CD4-positive, alpha-beta T cell treated with Interleukin-17A for 4 hours (primary cell): ENCODE results near the gene COL5A1.
"Not testable (repeated sequence)": the region's sequence is repeated elsewhere in the genome, so short reads cannot be mapped to it uniquely, and the experiment has no call there.

Experiments
- DNase-seq: peaks from one replicate; pipeline ENCODE4 v3.0.0-alpha.2; 2020; ENCODE audit warnings: mixed read lengths

Gene COL5A1

DNA sequence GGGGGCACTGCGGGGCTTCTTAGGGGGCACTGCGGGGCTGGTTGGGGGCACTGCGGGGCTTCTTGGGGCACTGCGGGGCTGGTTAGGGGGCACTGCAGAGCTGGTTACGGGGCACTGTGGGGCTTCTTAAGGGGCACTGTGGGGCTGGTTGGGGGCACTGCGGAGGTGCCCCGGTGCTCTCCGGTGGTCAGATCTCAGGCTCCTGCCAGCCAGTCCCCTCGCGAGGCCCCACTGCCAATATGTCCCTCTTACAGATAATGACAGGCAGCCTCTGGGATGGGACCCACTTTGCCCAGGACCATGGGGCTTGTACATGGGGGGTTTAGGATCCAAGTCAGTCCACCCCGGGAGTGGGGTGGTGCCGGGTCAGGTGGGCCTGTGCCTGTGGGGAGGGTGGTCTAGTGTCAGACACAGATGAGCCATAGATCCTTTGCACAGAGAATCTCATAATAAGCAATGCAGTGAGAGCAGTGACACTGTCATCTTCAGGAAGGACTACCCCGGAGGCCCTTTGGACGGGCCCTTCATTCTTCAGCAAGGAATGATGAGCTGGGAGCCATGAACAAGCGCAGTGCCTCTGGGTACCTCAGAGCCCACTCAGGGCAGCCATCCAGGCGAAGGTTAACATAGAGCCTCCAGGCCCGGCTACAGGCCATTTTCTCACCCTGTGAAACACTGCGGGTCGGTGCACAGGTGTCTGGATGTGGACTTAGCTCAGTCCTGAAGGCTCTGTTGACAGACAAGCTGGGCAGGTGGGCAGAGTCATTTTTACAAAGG is 38.2 kb downstream of the COL5A1 start:
- no peak for DNase-seq

DNA sequence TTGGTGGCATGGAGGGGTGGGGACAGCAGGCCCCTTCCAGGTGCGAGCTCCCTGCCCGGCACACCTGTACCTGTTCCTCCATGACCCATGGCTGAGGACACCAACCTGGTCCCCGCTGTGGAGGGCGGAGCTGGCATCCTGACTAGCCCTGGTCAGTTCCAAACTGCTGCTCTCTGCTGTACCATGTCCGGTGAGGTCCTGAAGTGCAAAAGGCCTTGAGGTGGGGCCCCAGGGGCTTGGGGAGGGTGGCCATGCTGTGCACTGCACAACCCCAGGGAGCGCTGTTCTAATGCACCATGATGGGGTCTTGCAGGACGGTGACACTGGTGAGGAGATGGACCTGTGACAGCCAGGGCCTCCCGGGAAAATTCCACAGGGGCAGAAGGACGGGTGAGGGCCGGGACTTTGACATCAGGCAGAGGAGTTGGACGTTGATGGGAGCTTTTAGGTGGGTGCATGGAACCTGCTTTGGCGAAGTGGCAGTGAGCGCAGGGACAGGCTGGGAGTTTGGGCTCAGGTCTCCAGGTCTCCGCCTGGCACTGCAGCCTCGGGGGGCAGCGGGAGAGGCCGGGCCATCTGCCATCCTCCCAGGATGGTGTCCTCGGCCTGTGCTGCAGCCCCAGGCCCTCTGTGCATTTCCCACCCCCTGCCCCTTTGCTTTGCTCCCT is 38.9 kb downstream of the COL5A1 start:
- no peak for DNase-seq

DNA sequence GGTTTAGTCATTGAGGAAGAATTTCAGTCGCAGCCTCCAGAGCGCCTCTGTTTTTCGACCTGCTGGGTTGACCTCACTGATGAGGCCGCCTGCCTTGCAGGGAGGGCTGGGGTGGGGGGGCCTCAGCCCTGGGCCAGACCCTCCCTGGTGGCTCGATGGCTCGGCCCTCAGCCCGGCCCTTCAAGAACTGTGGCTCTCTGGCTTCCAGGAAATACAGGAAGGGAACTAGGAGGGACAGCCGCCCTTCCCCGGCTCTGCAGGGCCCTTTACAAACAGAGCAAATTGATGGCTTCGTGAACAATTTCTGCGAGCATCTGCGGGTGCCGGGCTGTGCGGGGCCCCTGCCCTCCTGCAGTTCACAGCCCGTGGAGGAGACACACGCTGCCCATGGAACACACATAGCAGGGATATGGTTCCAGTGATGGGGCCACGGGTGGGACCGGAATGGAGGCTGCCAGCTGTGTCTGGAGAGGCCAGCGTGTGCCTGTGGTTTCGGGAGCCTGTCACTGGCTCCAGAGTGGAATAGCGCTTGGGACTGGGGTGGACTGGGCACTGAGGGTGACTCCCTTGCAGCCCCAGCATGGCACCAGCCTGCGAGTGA is 39.6 kb downstream of the COL5A1 start:
- DNase-seq: no peak

DNA sequence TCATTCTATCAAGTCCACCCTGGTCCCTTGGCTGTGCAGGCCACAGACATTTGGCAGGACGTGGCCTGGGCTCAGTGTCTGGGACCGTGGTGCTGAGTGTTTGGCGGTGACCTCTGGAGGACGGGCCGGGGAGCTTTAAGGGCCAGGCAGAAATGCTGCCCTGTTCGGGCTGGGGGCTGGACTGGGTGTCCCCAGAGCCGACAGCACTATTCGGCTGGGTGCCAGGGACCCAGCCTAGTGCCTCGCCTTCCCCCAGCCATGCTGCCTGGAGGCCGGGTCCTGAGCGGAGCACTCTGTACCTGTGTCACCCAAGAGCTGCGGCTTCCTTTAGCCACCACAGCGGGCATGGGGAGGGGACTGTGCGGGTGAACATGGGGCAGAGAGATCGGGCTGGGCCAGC is 40.4 kb downstream of the COL5A1 start:
- DNase-seq: no peak

DNA sequence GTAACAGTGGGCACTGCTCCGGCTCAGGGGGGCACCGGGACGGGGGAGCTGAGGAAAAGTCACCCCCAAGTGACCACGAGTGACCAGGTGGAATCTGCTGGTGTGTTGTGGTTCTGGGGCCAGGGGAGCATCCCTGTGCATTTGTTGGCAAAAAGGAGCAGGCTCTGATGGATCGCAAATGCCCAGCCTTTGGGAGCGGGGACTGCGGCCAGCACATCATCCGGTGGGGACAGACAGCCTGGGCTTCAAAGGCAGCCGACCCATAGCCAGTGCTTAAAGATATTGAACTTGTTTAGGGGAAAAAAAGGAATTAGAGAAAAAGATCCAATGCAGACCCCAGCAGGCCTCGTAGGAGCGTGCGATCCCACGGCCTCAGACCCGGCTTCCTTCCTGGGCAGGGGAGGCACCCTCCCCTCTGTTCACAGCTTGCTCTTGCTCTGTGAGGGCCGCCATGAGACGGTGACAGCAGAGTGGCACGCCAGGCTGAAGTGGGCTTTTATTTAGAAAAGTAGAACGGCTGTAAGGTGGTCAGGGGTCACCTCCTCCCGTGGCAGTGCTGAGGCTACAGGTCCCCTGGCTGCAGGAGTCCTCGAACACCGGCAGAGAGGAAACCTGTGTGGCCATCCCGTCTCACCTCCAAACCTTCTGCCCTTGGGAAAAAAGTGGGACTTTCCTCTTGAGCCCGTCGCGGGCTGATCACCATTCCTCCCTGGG is 41.2 kb downstream of the COL5A1 start:
- no peak for DNase-seq

DNA sequence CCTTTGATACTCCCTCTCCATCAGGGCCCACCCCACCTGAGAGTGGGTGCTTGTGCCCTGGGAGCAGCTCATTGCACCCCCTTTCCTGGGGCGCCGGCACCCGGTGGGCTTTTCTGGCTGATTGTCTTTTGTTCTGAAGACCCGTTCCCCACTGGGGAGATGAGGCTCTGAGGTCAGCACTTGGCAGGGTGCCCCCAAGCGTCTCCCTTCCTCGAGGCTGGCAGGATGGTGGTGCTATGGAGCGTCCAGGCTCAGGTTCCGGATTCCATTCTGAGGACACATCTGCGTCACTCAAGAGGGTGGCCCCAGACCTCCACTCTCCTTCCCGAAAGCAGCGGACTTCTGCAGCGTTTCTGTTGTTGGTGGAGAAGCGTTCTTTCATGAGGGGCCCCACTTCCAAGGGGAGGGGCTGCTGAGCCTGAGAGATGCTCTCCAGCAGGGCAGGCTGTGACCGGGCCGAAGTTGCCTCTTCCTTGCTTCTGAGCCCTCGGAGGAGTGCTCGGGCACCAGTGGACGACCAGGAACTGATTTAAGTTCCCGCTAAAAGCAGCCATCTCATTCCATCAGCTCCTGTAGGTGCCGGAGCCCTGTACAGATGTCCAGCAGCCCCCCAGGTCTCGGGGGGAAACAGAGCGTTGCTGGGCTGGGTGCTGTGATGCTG is 42.2 kb downstream of the COL5A1 start:
- no peak for DNase-seq

DNA sequence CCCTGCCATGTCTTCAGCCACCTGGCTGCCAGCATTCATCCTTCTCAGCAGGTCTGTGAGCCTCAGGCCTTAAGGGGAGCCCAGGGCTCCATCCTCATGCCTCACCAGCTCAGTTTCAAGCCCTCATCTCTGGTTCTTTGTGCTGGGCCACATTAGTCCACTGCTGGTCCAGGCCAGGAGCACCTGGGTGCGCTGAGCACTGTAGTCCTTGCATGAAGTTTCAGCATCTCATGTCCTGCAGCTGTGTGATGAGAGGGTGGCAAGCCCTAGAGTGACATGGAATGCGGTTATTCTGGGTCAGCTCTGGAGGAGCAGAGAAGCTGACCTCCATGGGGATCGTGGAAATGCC is 42.7 kb downstream of the COL5A1 start:
- no peak for DNase-seq

DNA sequence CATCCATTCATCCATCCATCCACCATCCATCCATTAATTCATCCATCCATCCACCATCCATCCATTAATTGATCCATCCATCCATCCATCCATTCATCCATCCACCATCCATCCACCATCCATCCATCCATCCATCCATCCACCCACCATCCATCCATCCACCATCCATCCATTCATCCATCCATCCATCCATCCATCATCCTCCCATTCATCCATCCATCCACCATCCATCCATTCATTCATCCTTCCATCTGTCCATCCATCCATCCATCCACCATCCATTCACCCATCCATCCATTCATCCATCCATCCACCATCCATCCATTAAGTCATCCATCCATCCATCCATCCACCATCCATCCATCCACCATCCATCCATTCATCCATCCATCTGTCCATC is 43.3 kb downstream of the COL5A1 start:
- not testable (repeated sequence) for DNase-seq

DNA sequence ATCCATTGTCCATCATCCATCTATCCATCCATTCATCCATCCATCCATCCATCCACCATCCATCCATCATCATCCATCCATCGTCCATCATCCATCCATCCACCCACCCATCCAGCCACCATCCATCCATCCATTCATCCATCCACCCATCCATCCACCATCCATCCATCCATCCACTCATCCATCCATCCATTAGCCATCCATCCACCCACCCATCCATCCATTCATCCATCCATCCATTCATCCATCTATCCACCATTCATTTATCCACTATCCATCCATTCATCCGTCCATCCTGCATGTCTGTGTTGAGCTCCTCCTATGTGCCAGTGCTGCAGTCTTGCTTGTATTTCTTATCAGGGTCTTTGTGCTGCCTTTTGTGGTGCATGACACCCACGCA is 44.2 kb downstream of the COL5A1 start:
- no peak for DNase-seq

DNA sequence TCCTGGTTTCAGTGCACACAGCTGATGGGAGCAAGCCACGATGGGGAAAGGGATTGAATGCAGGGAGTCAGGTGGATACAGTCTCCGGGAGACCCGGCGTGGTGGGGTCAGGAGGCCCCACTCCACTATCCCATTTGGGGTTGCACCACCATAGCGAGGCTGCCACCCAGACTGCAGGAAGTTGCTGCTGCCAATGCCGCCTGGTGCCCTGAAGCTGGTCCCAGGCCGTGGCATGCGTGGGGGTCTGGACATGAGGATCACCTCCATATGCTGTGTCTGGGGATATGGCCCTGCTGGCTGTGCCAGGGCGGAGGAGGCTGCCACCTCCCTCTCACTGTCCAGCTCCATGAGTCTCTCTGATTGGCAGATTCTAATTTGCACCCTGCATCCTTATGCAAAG is 45.3 kb downstream of the COL5A1 start:
- no peak for DNase-seq

DNA sequence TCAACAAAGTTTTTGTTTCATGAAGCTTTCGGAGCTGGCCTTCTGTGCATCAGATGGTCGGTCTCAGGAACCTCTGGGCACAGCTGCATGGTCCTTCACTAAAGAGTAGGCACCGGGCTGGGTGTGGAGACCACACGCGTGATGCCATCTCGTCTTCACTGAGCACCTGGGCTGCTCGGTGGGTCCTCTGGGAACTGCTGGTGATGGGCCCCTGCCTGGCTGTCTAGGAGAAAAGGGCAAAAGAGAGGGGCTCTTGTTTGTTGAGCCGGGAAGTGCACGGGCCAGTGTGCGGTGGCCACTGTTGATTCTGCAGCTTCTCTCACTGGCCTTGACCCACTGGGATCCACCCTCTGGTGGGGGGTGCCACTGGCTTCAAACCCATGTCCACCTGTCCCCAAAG is 46.0 kb downstream of the COL5A1 start:
- DNase-seq: no peak

DNA sequence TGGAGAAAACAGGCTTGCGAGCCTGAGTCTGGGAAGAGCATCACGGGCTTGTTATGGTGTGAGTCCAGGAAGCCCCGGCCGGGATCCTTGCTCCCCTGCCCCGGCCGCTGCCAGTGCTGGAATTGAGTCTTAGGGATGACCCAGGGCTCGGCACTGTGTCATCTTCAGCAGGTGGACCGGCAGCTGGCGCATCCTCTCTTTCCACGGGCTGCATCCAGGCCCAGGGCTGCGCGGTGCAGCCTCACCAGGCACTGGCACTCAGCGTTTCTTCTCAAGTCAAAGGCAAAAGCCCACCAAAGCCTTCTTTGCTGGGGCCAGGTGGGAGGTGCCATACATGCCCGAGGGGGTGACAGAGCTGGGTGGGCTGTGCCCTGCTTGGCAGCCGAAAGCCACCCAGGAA is 46.6 kb downstream of the COL5A1 start:
- DNase-seq: no peak

DNA sequence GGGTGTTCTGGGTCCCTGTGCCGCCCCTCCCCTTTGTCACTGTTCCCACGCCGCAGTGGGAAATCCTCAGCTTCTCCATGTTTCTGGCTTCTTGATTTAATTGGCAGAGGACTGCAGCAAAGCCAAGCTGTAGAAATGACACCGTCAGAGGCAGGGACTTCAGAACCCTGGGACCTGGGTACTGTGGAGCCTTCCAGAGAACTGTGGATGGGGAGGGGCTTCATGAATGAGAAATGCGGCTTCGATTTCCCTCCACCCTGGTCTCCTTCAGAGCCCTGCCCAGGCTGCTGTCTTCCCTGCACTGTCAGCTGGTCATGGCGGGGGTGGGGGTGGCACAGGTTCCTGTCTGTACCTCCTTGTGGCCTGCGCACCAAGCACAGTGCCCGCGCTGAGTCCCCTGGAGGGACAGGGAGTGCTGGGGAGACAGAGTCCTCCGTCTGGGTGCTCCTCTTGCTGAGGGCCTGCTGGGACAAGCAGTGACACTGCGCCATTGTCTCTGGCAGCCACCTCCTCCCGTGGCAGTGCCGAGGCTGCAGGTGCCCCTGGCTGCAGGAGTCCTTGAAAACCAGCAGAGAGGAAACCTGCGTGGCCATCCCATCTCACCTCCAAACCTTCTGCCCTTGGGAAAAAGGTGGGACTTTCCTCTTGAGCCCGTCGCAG is 47.2 kb downstream of the COL5A1 start:
- no peak for DNase-seq

DNA sequence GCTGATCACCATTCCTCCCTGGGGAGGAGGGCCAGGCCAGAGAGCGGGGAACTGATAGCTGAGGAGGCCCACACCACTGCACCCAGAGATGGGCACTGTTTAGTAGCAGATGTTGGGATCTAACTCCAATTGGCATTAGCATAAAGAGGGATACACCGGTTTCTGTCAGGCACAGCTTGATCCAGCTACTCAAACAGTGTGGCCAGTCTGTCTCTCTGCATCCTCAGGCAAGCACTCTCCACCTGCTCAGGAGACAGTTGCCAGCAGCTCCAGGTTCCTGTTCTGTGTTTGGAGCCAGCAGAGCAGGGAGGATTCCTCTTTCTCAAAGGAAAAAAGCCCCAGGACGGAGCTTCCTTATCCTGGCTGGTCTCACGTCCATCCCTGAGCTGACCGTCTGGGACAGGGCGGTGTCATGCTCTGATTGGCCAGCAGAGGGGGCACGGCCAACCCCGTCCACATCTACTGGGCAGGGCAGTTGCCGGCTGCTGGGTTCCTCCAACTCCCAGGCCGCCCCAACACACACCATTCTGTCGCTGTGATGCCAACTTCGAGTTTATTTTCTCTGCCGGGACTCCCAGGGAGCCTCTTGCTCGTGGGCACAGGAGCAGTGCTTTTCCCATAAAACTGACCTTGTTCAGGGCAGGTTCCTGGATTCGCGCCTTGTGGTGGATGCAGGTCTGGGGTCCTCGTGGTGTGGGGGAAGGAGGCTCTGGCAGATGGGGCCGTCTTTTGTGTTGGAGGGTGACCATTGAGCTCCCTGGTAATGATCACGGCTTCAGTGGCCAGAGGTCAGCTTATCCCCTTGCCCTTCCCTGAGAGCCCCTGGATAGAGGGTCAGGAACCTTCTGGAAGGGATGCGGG is 47.9 kb downstream of the COL5A1 start:
- peak; percentile 10 for DNase-seq

DNA sequence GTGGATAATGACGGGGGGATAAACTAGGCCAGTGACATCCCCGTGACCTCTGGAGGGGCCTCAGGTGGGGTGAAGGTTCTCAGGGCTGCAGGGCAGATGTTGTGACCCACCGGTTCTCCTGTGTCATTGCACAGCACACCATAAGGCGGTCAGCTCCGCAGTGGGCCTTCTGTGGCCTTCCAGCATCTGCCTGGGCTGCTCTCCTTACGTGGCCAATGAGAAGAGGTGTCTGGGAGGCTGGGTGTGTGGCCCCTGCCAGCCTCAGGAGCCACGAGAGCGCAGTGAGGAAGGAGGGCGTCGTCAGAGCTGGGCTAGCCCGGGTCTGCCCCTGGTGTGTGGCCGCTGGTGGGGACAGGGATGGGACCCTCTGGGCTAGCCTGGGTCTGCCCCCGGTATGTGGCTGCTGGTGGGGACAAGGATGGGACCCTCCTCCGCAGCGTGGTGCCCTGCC is 48.7 kb downstream of the COL5A1 start:
- DNase-seq: no peak

DNA sequence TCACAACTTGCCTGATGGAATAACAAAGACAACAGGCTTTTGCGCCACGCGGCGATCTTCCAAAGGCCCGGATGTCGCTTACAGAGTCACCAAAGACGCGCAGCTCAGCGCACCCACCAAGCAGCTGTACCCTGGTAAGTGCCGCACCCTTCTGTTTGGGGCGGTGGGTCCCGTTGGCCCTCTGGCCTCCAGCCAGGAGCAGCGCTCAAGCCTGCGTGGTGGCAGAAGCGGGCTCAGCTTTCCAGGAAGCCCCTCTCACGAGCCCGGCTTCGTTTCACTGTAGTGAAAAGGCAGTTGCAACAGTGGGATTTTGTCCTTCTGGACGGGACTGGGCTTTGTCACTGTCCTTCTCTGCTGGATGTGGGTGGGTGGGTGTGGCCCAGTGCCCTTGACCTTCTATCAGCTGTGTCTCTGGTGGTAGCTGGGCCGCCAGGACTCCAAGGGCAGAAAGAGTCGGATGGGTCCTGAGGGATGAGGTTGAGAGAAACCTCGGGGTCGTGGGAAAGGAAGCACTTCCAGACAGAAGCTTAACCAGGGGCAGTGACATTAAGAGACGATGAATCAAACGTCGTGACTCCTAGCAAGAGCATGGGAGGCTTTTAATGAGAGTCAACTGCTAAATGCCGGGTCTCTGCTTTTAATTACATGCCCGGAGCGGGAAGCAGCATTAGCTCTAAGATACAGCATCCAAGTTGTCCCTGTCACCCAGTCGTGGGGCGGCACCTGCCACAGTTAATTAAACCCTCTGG is 49.5 kb downstream of the COL5A1 start:
- DNase-seq: no peak

DNA sequence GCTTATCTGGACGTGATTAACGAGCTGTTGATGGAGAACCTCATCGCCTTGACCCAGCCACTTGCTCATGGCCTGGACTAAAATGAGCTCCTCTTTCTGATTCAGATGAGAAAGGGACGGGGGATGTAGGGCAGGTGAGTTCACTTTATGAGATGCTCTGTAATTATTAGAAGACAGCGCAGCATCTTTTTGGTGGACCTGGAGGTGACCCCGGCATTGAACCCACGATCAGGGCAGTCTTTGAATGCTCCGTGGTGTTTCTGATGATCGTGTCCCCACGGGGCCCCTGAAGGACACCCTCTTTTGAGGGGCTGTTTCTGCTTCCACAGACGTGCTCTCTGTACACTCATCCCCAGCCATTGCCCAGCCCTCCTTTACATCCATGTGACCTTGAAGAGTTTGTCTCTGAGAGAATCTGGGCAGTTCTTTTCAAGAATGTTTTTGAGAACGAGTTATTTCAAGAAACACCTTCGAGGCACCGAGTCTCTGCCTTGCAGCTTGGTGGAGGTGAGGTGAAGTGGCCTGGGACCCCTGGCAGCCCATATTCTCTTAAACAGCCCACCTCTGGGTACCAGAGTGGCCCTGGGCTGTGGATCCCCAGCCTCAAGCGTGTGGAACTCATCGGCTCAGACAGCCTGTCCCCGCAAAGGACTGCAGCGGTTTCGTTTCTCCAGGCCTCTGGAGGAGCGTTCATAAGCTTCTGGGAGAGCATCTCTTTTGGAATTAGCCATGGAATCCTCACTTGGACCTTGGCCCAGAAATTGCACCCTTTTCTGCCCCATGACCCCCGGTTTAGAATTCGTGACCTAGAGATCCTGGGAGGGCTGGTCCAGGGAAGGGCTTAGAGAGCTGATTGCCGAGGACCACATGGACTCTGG is 50.3 kb downstream of the COL5A1 start:
- DNase-seq: no peak

DNA sequence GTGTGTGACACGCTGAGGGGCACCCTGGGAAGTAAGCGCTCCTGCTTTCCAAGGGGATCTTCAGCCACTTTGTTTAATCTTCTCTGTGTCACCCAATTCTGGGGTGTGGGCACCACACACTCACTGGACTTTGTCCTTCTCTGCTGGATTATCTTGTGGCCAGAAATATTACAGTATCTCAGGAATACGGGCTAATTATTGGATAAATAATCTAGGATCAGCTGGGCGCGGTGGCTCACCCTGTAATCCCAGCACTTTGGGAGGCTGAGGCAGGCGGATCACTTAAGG is 50.9 kb downstream of the COL5A1 start:
- no peak for DNase-seq

DNA sequence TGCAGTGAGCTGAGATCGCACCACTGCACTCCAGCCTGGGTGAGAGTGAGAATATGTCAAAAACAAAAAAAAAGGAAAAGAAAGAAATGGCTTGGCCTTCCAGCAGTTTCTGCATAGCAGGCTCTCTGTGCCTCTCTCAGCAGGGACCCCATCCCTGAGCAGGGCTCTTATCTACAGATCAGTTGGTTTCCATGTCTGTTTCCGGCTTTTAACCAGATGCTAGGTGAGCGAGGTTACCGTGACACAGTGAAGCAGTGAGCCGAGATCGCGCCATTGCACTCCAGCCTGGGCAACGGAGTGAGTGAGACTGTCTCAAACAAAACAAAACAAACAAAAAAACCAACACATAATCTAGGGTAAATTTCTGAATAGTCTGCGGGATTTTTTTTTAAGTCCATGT is 51.4 kb downstream of the COL5A1 start:
- peak; percentile 14 for DNase-seq
